Urothelium cell line (cell line): ENCODE data around the gene CDS2.
A peak's percentile ranks its signal among the peaks of the same experiment; 100 is the strongest.

Experiments used
- DNase-seq: peaks from one replicate; pipeline ENCODE4 v3.0.0; 2011; ENCODE audit warnings: low spot score, mixed read lengths
- FAIRE-seq: peaks from 2 replicates; lab custom pipeline; 2011; peaks lifted over from hg19 to GRCh38; lab: Jason Lieb, UNC

The CDS2 gene

GRCh38 chr20:5203380-5203779 is 76.6 kb downstream of the CDS2 start:
- DNase-seq (no peak), FAIRE-seq (no peak)

GRCh38 chr20:5205348-5206210 is 78.8 kb downstream of the CDS2 start:
- DNase-seq, result peak; percentile 85
- FAIRE-seq, result peak; percentile 94

DNA sequence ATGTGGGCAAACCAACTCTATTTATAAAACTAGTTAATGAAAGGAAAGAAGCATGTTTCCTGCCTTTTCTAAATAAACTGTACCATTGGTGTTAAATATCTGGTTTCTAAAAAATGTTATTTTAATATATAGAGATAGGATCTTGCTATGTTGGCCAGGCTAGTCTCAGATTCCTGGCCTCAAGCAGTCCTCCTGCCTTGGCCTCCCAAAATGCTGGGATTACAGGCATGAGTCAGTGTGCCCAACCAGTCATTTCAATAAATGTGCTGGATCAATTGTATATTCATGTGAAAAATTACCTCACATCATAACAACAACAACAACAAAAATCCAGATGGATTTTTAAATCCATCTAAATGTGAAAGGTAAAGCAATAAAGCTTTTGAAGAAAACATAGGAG is 80.3 kb downstream of the CDS2 start:
- DNase-seq (no peak), FAIRE-seq (no peak)

DNA sequence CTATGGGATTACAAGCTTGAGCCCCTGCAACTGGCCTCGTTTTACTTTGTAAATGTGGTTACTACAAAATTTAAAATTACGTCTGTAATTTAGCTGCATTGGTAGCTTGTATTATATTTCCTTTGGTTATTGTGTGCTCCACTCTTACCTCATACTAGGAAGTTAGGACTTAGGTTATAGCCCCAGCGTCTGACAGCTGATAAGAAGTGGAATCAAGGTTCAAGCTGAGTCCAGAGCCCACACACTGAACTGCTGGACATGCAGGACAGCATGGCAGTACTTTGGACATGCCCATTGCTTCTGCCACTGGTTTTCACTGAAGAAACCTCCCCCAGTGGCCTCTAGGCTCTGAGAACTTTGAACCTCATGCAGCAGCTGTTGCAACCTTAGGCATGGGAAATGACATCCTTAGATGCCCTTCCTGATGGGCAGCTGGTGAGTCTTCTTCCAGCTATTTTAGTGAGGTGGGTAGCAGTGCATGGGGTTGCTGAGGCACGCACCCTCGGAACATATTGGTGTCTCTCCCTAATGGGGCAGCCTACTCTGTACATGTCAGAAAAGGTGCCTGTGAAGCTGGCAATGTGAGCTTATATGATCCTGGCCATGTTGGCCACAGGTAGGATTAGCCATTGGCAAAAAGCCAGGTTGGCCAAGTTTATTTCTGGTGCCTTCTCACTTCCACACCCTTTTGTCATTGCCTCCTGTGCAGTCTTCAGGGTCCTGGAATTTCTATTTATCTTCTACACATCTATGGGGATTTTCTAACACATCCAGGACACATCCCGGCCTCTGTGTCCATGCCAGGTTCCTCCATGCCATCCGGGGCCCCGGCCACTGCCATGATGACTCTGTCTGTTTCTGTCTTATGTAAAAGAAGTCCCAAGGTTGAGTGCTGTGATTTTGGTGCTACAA is 85.3 kb downstream of the CDS2 start:
- FAIRE-seq, result no peak

GRCh38 chr20:5212907-5213487 is 86.2 kb downstream of the CDS2 start:
- FAIRE-seq, result no peak

More for the DNA sequence above, 85.3 kb downstream of the CDS2 start:
- no peak for DNase-seq

DNA sequence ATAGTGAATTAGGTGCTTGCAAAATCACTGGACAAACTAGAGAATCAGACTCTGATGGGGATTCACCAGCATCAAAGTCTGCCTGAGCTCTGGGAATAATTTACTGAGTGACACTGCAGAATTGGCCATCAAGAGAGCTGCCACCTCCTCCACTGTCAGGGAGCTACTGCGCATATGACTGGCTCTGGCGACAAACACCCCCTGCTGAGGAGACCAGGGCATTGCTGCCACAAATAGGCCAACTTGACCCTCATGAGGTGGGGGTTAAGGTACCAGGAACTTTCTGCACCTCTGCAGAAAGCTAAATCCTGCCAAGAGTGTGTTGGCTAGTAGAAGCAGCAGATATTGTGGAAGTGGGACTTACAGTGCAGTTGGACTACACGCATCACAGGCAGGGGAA is 88.0 kb downstream of the CDS2 start:
- no peak for FAIRE-seq
- DNase-seq, result no peak

More at GRCh38 chr20:5212907-5213487, 86.2 kb downstream of the CDS2 start:
- no peak for DNase-seq

DNA sequence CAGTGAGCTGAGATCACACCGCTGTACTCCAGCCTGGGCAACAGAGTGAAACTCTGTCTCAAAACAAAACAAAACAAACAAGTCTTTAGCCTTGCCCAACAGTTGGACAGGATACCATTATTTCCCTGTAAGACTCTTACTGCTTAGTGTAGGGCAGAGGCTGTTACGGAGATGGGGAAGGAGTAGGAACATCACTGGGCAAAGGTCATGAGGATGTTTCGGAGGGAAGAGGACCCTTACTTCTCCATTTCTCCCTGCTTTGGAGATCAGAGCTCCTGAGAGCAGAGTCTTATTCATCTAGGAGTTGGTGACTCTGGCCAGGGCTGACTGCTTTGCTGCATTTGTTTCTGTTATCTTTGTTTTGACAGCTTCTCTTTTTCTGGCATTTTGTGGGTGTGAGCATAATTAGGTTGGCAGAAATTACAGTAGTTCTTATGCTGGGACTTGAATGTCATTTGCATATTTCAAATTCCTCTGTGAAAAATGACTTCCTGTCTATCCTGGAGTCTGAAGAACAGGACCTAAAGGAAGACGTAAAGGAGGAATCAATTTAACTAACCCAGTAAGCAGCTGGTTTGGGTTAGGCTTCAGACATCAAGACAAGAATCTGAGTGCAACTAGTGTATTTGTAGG is 89.0 kb downstream of the CDS2 start:
- FAIRE-seq, result no peak
- no peak for DNase-seq

DNA sequence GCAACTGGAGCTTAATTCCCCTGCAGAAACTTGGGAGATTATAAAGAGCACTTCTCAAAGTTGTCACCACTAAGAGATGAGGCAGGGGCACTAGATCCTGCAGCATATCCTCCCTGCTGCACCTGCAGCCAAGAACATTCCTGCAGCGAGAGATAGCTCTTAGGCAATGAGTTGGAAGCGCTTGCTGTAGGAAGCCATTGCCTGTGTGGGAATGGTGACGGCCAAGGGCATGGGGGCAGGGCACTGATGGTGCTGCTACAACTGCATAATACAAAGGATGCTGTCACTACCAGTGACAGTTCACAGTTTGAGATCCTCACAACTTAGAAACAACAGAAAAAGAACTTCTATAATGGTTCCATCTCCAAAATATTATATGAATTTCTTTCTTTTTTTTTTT is 89.9 kb downstream of the CDS2 start:
- FAIRE-seq, result no peak
- DNase-seq, result no peak

GRCh38 chr20:5217616-5218015 is 90.8 kb downstream of the CDS2 start:
- no peak for DNase-seq
- FAIRE-seq, result no peak

GRCh38 chr20:5220321-5221060 is 93.7 kb downstream of the CDS2 start:
- DNase-seq, result no peak
- no peak for FAIRE-seq

GRCh38 chr20:5221061-5221430 is 94.2 kb downstream of the CDS2 start:
- FAIRE-seq (no peak), DNase-seq (no peak)

- peak; percentile 63 for FAIRE-seq
Measured at GRCh38 chr20:5222919-5223634, 96.3 kb downstream of the CDS2 start.

DNA sequence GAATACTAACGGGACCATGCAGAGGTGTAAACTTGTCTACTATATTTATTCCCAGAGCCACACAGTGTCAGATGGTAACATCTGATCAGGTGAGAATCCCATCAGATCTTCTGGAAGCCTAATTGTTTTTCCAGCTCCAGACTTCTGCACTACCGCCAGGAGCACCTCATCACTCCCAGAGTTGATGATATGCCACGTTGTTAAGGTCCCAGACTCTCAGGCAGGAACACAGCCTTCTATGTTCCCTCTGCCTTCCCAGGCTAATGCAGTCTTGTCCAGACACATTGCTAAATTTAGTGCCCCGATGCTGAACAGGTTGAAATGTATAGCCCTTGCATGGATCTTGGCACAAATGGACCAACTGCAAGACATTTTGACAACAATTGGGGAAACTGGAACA is 103.7 kb downstream of the CDS2 start:
- FAIRE-seq, result no peak
- no peak for DNase-seq

More at GRCh38 chr20:5222919-5223634, 96.3 kb downstream of the CDS2 start:
- DNase-seq, result peak; percentile 57

DNA sequence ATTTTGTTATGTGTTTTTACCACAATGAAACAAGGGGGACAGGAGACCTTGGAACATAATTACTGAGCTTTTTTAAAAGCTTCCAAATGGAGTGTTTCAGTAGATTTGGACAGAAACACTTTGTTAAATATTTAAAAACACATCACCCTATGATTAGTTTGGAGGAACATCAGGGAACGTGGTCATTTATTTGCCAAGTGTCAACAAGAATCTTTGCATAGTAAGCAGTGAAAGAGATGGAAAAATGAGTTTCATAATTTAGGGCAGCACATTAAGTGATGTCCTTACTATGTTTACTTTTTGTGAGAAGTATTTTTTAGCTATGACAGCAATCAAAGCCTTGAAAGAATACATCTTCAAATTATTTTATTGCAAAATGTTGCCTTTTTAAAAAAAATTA is 107.3 kb downstream of the CDS2 start:
- FAIRE-seq (no peak), DNase-seq (no peak)

DNA sequence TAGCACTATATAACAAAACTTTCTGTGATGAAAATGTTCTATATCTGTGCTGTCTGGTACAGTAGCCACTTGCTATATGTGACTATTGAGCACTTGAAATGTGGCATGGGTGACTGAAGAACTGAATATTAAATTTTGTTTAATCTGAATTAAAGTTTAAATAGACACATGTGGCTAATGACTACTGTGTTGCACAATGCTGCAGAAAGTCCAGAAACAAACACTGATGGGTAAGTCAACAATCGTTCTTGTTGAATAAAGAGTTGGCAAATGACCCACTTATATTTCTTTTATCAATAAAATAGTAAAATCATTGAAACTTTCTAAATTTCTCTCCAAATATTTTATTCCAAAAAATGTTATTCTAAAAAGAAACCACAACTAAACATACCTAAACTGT is 108.2 kb downstream of the CDS2 start:
- FAIRE-seq (no peak), DNase-seq (no peak)
